HUES6 (cell line): ENCODE data around the gene CERK.

Source experiments
- H3K27ac ChIP-seq: 2 replicates; pipeline ENCODE4 v1.7.0; 2013; ENCODE audit warnings: low read depth, mild to moderate bottlenecking, low read length, inconsistent platforms
- H3K27me3 ChIP-seq: 2 replicates; pipeline ENCODE4 v1.6.1; 2013; ENCODE audit warnings: low read length; ENCODE audit not compliant: control insufficient read depth, insufficient read depth
- H3K36me3 ChIP-seq: 2 replicates; pipeline ENCODE4 v1.6.1; 2013; ENCODE audit warnings: low read length; ENCODE audit not compliant: control insufficient read depth, insufficient read depth
- H3K4me1 ChIP-seq: 2 replicates; pipeline ENCODE4 v1.6.1; 2013; ENCODE audit warnings: low read length; ENCODE audit not compliant: control insufficient read depth, insufficient read depth
- H3K4me3 ChIP-seq: 2 replicates; pipeline ENCODE4 v1.5.1; 2013; ENCODE audit warnings: low read depth, low read length
- H3K9ac ChIP-seq: one replicate; pipeline ENCODE4 v1.6.1; 2013; ENCODE audit warnings: mild to moderate bottlenecking, low read length
- H3K9me3 ChIP-seq: 2 replicates; pipeline ENCODE4 v1.6.1; 2013; ENCODE audit warnings: low read depth, low read length; ENCODE audit not compliant: control insufficient read depth, insufficient read depth

CERK gene

GRCh38 chr22:46707827-46708570 is 30.1 kb downstream of the CERK start:
- Histone ChIP-seq H3K27me3 (no peaks in the 10 kb centered on the region), H3K4me3 (no peak overlapping the region), H3K9ac (no peak overlapping the region), H3K9me3 (no peaks in the 10 kb centered on the region), H3K27ac (no peak overlapping the region), H3K4me1 (no peaks in the 10 kb centered on the region), H3K36me3 (peaks cover 75% of the 10 kb centered on the region)

- no peaks in the 10 kb centered on the region for H3K9me3 ChIP-seq
- H3K36me3 ChIP-seq: peaks cover 79% of the 10 kb centered on the region
- H3K27ac ChIP-seq: no peak overlapping the region
- H3K4me3 ChIP-seq: no peak overlapping the region
- no peak overlapping the region for H3K9ac ChIP-seq
- H3K4me1 ChIP-seq: no peaks in the 10 kb centered on the region
- no peaks in the 10 kb centered on the region for H3K27me3 ChIP-seq
Observed at GRCh38 chr22:46707305-46707704, 30.7 kb downstream of the CERK start.

GRCh38 chr22:46706060-46706459 is 32.0 kb downstream of the CERK start:
- Histone ChIP-seq H3K27ac (no peak overlapping the region), H3K36me3 (peaks cover 78% of the 10 kb centered on the region), H3K27me3 (no peaks in the 10 kb centered on the region), H3K4me3 (no peak overlapping the region), H3K4me1 (no peaks in the 10 kb centered on the region), H3K9me3 (no peaks in the 10 kb centered on the region), H3K9ac (no peak overlapping the region)

GRCh38 chr22:46703996-46704370 is 34.1 kb downstream of the CERK start:
- no peaks in the 10 kb centered on the region for H3K27me3 ChIP-seq
- H3K9ac ChIP-seq: no peak overlapping the region
- H3K27ac ChIP-seq: no peak overlapping the region
- H3K36me3 ChIP-seq: peaks cover 77% of the 10 kb centered on the region
- H3K9me3 ChIP-seq: no peaks in the 10 kb centered on the region
- no peaks in the 10 kb centered on the region for H3K4me1 ChIP-seq
- no peak overlapping the region for H3K4me3 ChIP-seq

- peaks cover 73% of the 10 kb centered on the region for H3K36me3 ChIP-seq
- H3K27ac ChIP-seq: no peak overlapping the region
- no peaks in the 10 kb centered on the region for H3K4me1 ChIP-seq
Observed at GRCh38 chr22:46703171-46703995, 34.7 kb downstream of the CERK start.

GRCh38 chr22:46701262-46701661 is 36.8 kb downstream of the CERK start:
- no peak overlapping the region for H3K27ac ChIP-seq
- no peaks in the 10 kb centered on the region for H3K27me3 ChIP-seq
- no peak overlapping the region for H3K4me3 ChIP-seq
- H3K9ac ChIP-seq: no peak overlapping the region
- no peaks in the 10 kb centered on the region for H3K9me3 ChIP-seq
- H3K36me3 ChIP-seq: peaks cover 69% of the 10 kb centered on the region
- H3K4me1 ChIP-seq: no peaks in the 10 kb centered on the region

More at GRCh38 chr22:46703171-46703995, 34.7 kb downstream of the CERK start:
- no peak overlapping the region for H3K4me3 ChIP-seq
- no peak overlapping the region for H3K9ac ChIP-seq
- H3K9me3 ChIP-seq: no peaks in the 10 kb centered on the region
- no peaks in the 10 kb centered on the region for H3K27me3 ChIP-seq

- Histone ChIP-seq H3K36me3 (peaks cover 77% of the 10 kb centered on the region), H3K4me3 (no peak overlapping the region), H3K9ac (no peak overlapping the region), H3K27ac (no peak overlapping the region), H3K27me3 (no peaks in the 10 kb centered on the region), H3K4me1 (no peaks in the 10 kb centered on the region), H3K9me3 (no peaks in the 10 kb centered on the region)
Observed at GRCh38 chr22:46699091-46699490, 39.0 kb downstream of the CERK start.

GRCh38 chr22:46697811-46698515 is 40.1 kb downstream of the CERK start:
- no peaks in the 10 kb centered on the region for H3K4me1 ChIP-seq
- no peaks in the 10 kb centered on the region for H3K9me3 ChIP-seq
- no peak overlapping the region for H3K4me3 ChIP-seq
- H3K36me3 ChIP-seq: peaks cover 81% of the 10 kb centered on the region
- H3K27me3 ChIP-seq: no peaks in the 10 kb centered on the region
- no peak overlapping the region for H3K27ac ChIP-seq
- H3K9ac ChIP-seq: no peak overlapping the region

GRCh38 chr22:46696614-46697013 is 41.4 kb downstream of the CERK start:
- Histone ChIP-seq H3K27ac (no peak overlapping the region), H3K9ac (no peak overlapping the region), H3K9me3 (no peaks in the 10 kb centered on the region), H3K4me1 (no peaks in the 10 kb centered on the region), H3K27me3 (no peaks in the 10 kb centered on the region), H3K36me3 (peaks cover 77% of the 10 kb centered on the region), H3K4me3 (no peak overlapping the region)

- H3K9ac ChIP-seq: no peak overlapping the region
- H3K4me1 ChIP-seq: no peaks in the 10 kb centered on the region
- no peaks in the 10 kb centered on the region for H3K9me3 ChIP-seq
- H3K27ac ChIP-seq: no peak overlapping the region
- no peaks in the 10 kb centered on the region for H3K27me3 ChIP-seq
- H3K4me3 ChIP-seq: no peak overlapping the region
- H3K36me3 ChIP-seq: peaks cover 77% of the 10 kb centered on the region
Observed at GRCh38 chr22:46696229-46696518, 41.9 kb downstream of the CERK start.
